ENCODE measurements around the gene ITPRID2. TPM values are rescaled to one million over a fixed set of nuclear protein-coding genes. Genes with fewer than 3 reads are reported as not detected.
A peak's percentile ranks its signal among the peaks of the same experiment; 100 is the strongest.

ITPRID2 gene
- 78.0 and 106 TPM in 2 replicates for total RNA-seq

DNA sequence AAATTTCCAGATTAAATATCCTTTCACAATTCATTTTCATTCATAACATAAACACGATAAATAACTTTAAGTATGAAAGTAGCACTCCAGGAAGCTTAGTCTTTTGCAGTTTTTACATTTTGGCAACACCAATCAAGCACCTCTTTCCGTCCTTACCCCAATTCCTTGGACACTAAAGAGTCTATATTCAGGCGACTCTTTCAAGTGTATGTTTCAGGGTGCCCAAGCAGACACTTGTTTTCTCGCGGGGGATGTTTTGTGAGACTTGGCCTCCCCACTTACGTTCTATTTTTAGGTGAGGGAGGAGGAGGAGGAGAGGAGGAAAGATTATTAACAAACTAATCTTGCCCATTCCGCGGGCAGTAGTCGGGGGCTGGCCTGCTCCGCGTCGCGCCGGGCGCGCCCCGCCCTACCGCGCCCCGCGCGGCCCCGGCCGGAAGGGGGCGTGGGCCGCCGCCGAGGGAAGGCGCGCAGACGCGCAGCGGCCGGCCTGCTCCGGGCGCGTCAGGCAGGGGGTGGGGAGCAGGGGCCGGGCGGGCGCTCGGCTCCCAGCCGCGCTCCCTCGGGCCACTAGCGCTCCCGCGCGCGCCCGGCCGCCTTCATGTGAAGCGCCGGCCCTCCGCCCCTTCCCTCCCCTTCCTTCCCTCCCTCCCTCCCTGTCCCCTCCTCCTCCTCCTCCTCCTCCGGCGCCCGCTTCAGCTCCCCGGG, at the start of gene ITPRID2:
ITPRID2 (plus strand) TSS at position 473 of the 708 bp plus-strand sequence. CDS start 337 bp downstream, outside the sequence.
- peak; percentile 56 for DNase-seq (ENCODE audit: low read depth)

GRCh38 chr2:181844551-181845290, 46.8 kb upstream of the ITPRID2 start:
- DNase-seq (ENCODE audit: low read depth), result no peak

DNA sequence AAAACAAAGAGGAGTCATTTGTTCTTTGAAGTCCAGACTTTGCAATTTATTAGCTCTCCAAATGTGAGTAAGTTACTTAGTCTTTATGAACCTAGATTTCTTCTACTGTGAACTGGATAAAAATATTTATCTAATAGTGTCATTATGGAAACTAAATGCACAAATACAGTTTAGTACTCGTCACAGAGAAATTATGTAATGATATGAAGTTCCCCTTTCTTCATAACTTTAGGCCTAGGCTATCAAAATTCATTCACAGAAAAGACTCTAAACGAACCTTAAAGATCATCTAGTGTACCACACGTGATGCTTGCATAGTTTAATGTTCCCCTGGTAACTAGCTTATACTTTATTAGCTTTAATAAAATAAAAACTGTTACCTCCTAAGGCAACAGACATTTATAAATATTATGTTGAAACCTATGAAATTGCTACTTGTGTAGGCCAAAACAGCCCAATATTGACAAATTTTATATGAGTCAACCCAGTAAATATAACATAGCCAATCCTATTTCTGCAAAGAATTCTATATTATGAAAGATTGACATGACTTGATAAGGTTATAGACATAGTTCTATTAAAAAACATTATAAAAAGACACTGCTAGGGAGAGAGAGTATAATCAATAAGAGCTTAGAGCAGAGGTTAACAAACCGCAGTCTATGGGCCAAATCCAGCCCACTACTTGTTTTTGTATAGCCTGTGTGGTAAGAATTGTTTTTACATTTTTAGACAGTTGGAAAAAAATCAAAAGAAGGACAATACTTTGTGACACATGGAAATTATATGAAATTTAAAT, 44.9 kb upstream of the ITPRID2 start:
- DNase-seq (ENCODE audit: low read depth), result no peak

GRCh38 chr2:181847198-181847556, 44.4 kb upstream of the ITPRID2 start:
- peak; percentile 59 for DNase-seq (ENCODE audit: low read depth)

- DNase-seq (ENCODE audit: low read depth), result no peak
These were observed 43.8 kb upstream of the ITPRID2 start for GRCh38 chr2:181847702-181848101.

DNA sequence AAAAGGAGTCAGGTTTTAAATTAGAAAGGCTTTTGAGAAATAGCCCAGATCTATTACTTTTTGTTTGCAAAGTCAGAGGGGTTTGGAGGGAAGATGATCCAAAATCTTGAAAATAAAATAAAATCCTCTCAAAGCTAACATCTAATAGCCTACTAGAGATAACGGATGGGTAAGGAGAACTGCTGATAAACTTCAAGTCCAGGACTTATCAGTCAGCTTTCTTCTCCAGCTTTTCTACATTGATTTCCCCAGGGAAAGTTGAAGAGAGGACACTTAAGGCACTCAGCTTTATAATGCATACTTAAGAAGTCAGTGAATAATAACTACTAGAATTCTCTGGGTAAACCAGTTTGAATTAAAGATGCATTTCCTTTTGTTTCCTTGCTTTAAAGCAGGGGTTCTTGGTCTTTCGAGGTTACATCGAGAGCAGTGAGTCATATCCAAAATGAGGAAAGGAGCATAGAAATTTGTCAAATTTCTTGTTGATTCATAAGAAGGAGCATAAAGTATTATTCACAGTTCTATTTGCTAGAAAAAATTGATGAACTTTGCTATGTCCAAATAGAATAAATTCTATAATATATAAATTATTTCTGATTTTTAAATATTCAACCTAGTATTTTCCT, 43.2 kb upstream of the ITPRID2 start:
- peak; percentile 15 for DNase-seq (ENCODE audit: low read depth)

GRCh38 chr2:181849601-181850000, 41.9 kb upstream of the ITPRID2 start:
- no peak for DNase-seq (ENCODE audit: low read depth)

DNA sequence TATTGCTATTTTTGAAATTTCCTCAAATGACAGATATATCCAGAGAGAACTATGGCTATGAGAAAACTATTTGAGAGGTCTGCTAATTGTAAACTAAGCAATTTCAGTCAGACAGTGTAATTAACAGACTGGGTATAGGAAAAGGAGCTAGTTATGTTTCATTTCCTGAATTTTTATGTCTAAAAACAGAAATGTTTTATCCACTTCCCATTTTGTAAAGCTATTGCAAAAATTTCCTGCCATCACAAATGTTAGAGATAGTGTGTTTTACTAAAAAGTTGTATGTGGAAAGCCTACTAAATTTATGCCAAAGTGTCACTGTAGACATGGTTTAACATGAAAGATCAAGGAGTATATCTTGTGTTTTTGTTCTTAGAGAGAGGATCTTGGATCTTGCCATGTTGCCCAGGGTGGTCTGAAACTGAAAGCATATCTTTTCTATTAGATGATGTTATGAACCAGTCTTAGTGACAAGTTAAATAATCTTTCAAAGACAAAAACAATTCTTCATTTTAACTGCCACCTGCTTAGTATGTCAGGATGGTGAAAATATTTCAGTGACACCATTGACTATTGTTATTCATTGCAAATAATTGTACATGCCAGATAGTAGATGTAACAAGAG, 40.5 kb upstream of the ITPRID2 start:
- DNase-seq (ENCODE audit: low read depth), result no peak

GRCh38 chr2:181851726-181852125, 39.8 kb upstream of the ITPRID2 start:
- DNase-seq (ENCODE audit: low read depth), result no peak

DNA sequence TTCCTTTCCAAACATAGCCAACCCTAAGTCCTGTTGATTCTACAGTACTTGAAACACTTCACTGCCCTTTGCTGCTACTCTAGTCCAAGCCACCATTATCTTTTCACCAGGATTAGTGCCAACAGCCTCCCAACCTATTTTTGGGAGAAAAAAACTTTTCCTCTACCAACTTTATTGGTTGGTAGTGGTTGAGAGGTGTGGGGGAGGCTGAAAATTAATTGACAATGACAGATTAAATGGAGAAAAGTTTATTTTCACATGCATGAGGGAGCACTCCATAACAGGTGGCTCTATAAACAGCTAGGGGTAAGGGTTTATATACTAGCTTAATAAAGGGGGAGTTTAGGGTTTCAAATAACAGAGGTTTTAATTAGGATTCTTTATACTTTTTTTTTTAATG, 37.8 kb upstream of the ITPRID2 start:
- no peak for DNase-seq (ENCODE audit: low read depth)

DNA sequence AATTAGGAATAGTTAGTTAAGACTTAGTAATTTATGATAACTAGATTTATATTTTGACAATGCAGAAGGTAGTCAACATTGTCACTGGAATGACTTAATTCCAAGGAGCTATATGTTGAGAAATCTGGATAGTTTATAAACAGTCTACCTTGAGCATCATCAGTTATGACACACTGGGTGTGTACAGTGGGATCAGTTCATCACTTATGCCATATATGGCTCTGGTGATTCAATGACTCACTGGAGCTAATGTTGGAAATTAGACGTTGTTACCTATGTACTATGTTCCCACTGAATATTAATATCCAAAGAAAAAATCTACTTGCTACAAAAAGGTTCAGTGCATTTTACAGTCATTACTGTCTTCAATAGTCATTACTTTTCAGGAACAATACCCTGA, 34.0 kb upstream of the ITPRID2 start:
- DNase-seq (ENCODE audit: low read depth), result peak; percentile 15

- DNase-seq (ENCODE audit: low read depth), result no peak
These were observed 32.9 kb upstream of the ITPRID2 start for GRCh38 chr2:181858600-181858999.

DNA sequence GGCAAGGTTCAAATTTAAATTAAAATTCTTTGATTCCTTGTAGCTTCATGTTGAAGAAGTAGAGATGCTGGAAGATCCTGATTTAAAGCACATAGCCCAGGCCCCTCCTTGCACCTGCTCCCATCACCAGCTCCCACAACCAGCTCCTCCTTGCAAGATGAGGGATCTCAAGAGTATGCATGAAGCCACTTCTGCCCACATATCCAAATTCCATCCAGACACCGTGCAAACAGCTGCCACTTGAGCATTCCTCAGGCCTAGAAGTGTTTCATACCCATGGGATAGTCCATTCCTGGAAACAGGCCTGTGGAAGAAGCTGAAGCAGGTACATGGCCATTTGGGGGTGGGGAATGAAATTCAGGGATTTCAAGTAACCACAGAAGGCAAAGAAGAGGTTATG, 32.4 kb upstream of the ITPRID2 start:
- no peak for DNase-seq (ENCODE audit: low read depth)

DNA sequence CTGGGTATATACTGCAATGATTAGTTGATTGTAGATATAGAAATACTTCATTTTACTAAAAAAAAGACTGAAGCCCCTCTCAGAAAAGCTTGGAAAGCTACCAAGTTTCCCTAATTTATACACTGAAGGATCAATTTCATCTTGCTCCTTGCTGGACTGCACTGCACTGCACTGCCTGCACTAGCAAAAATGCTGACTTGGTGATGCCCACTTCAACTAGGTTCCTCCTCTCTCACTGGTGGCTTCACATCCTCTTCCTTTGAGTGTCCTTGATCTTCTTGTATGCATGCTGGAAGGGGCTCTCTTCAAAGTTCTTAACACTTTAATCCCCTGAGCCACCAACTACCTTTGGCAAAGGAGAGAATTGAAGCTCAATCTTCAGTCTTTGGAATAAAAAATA, 31.7 kb upstream of the ITPRID2 start:
- DNase-seq (ENCODE audit: low read depth), result no peak

DNA sequence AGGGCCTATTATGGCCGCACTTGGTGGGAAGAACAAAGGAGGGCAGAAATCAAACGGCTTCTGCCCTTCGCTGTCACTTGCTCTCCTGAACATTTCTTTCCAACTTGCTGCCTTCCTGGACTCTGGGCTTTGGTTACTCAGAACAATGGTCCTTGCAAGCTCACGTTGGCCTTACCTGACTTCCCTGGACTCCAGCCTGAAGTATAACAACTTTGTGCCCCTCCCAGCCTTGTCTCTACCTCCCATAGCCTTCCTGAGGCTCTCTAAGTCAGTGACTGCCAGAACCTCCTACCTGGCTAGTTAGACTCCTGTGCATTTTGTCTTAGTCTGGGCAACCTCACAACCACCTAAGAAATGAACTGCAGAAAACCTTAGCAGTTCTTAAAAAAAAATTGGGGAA, 30.2 kb upstream of the ITPRID2 start:
- DNase-seq (ENCODE audit: low read depth), result no peak

DNA sequence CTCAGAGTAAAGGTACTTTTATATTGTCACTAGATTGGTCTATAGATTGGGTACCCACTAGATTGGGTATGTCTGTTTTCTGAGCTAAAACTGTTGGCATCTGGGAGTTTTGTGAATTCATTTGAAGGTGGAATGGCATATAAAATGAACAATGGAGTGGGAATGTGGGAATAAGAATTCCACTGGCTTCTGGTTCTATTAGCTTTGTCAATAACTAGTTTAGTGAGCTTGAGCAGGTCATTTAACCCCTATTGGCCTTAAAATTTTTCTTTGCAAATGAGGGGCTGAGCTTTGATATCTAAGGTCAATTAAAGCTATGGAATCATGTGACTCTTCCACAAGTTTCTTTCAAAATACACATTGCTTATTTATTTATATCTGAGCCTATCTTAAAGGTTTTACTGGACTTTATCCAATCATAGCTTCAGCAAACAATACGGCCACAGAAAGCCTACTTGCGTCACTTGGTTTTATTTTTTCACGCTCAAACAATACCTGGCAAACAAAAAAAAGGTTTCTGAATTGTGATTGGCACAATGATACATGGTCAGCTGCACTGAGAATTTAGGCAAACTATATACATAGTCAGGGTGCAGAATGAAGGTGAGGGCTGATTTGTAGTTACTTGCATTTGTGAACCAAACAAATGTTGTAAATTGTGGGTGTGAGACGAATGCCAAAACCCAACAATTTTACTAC, 28.8 kb upstream of the ITPRID2 start:
- no peak for DNase-seq (ENCODE audit: low read depth)

DNA sequence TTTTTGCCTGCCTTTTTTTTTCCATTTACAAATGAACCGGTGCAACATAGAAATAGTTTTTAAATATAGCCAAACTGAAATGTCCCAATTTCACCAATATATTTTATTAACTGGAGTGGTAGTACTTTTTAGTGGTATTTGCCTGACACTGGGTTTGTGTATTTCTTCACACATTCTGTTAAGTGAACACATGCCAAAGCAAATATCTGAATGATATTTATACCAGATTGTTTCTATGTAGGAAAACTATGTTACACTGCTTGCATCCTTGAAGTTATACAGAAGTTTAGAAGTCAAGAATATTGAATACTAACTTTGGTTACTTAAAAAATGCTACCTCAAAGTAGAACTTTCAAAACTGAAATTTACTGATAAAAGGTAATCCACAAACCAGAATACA, 19.4 kb upstream of the ITPRID2 start:
- no peak for DNase-seq (ENCODE audit: low read depth)

GRCh38 chr2:181876614-181877063, 14.9 kb upstream of the ITPRID2 start:
- DNase-seq (ENCODE audit: low read depth), result peak; percentile 89

- peak; percentile 54 for DNase-seq (ENCODE audit: low read depth)
These were observed 14.3 kb upstream of the ITPRID2 start for GRCh38 chr2:181877181-181877664.

- no peak for DNase-seq (ENCODE audit: low read depth)
These were observed 13.1 kb upstream of the ITPRID2 start for GRCh38 chr2:181878448-181878847.

GRCh38 chr2:181879295-181879694, 12.2 kb upstream of the ITPRID2 start:
- no peak for DNase-seq (ENCODE audit: low read depth)

Data from renal cortical epithelial cell (primary cell).